Activated CD8-positive, alpha-beta memory T cell treated with anti-CD3 and anti-CD28 coated beads, Interleukin-2, amount 10 ng/mL, durations not matched to agents 7 days and 5 days (primary cell): ENCODE results near the gene CAPN12. TPM values are rescaled to one million over a fixed set of nuclear protein-coding genes. Genes with fewer than 3 reads are reported as not detected.
A peak's percentile ranks its signal among the peaks of the same experiment; 100 is the strongest.

Source experiments
- ATAC-seq: fragments of 150-1000 bp; cut with Tn5 transposase; one replicate; pipeline ENCODE4 v1.10.0; 2021; ENCODE audit warnings: moderate library complexity
- CTCF ChIA-PET: fragments of 350-600 bp; sonication (Branson Sonifier 250); formaldehyde crosslinking; loops from one replicate; lab custom pipeline; 2021; ENCODE audit warnings: antibody characterized with exemption; lab: Charles Lee
- DNase-seq: peaks from one replicate; pipeline ENCODE4 v3.0.0-alpha.2; 2020
- H3K27ac Mint-ChIP-seq: one replicate; pipeline ENCODE4 v1.8.0; 2021; ENCODE audit warnings: mild to moderate bottlenecking, mixed read lengths
- H3K27me3 Mint-ChIP-seq: one replicate; pipeline ENCODE4 v1.8.0; 2021; ENCODE audit warnings: mixed read lengths
- H3K36me3 Mint-ChIP-seq: one replicate; pipeline ENCODE4 v1.8.0; 2021; ENCODE audit warnings: mild to moderate bottlenecking, mixed read lengths
- H3K4me1 Mint-ChIP-seq: one replicate; pipeline ENCODE4 v1.8.0; 2021; ENCODE audit warnings: mixed read lengths
- H3K4me3 Mint-ChIP-seq: one replicate; pipeline ENCODE4 v1.8.0; 2021; ENCODE audit warnings: mild to moderate bottlenecking, moderate library complexity, mixed read lengths
- H3K9me3 Mint-ChIP-seq: one replicate; pipeline ENCODE4 v1.8.0; 2022; ENCODE audit warnings: low read depth, mixed read lengths
- total RNA-seq, 2 experiments: library from RNA; stranded (reverse); gene quantifications; one replicate each; pipeline ENCODE4 v1.2.3, GENCODE V29; 2021

CAPN12 gene
- total RNA-seq, 2 experiments from 2014 or later: 8.4 to 17.5 TPM

- Mint-ChIP-seq H3K27me3 (peaks cover 4% of the 10 kb centered on the region), H3K9me3 (no peaks in the 10 kb centered on the region), H3K36me3 (no peaks in the 10 kb centered on the region), H3K4me3 (no peak overlapping the region), H3K27ac (peak overlapping the region; percentile 59), H3K4me1 (peaks cover 24% of the 10 kb centered on the region)
- ATAC-seq (no peak), DNase-seq (no peak)
- CTCF ChIA-PET: interaction anchor here (1.4 kb wide), 1 partner anchor 16 kb away, joined by 3 read pairs; no protein-coding TSS in a partner anchor
These were observed 4.0 kb downstream of the CAPN12 start for GRCh38 chr19:38740257-38740592.

- Mint-ChIP-seq H3K4me3 (no peak overlapping the region), H3K27me3 (peaks cover 4% of the 10 kb centered on the region), H3K4me1 (peaks cover 30% of the 10 kb centered on the region), H3K27ac (peak overlapping the region; percentile 59), H3K36me3 (no peaks in the 10 kb centered on the region), H3K9me3 (no peaks in the 10 kb centered on the region)
- ATAC-seq: no peak
- peak; percentile 56 for DNase-seq
- CTCF ChIA-PET: interaction anchor here (0.7 to 1.4 kb wide), 2 partner anchors 15 to 185 kb away, joined by 3 read pairs; no protein-coding TSS in a partner anchor
These were observed 4.6 kb downstream of the CAPN12 start for GRCh38 chr19:38739440-38740256.

- Mint-ChIP-seq H3K4me1 (peaks cover 45% of the 10 kb centered on the region), H3K9me3 (no peaks in the 10 kb centered on the region), H3K27ac (peak overlapping the region; percentile 3), H3K36me3 (no peaks in the 10 kb centered on the region), H3K4me3 (peak overlapping the region; percentile 8), H3K27me3 (peaks cover 4% of the 10 kb centered on the region)
- CTCF ChIA-PET: interaction anchor here (0.7 to 1.0 kb wide), 2 partner anchors 10 to 147 kb away, joined by 3 read pairs; no protein-coding TSS in a partner anchor
- DNase-seq: no peak
- ATAC-seq: no peak
These were observed 6.1 kb downstream of the CAPN12 start for GRCh38 chr19:38737921-38738737.

GRCh38 chr19:38737281-38737865 lies 6.9 kb downstream of the CAPN12 start:
- Mint-ChIP-seq H3K27ac (no peak overlapping the region), H3K36me3 (peaks cover 1% of the 10 kb centered on the region), H3K27me3 (peaks cover 4% of the 10 kb centered on the region), H3K9me3 (no peaks in the 10 kb centered on the region), H3K4me1 (peaks cover 50% of the 10 kb centered on the region), H3K4me3 (peak overlapping the region; percentile 8)
- CTCF ChIA-PET: interaction anchor here (0.7 kb wide), 1 partner anchor 148 kb away, joined by 3 read pairs; no protein-coding TSS in a partner anchor
- DNase-seq (no peak), ATAC-seq (no peak)

GRCh38 chr19:38736413-38737280 lies 7.6 kb downstream of the CAPN12 start:
- DNase-seq: peak; percentile 79
- Mint-ChIP-seq H3K27me3 (peaks cover 4% of the 10 kb centered on the region), H3K4me1 (peaks cover 53% of the 10 kb centered on the region), H3K36me3 (peaks cover 2% of the 10 kb centered on the region), H3K4me3 (peak overlapping the region; percentile 61), H3K9me3 (no peaks in the 10 kb centered on the region), H3K27ac (no peak overlapping the region)
- CTCF ChIA-PET: no interaction called here
- ATAC-seq: no peak

GRCh38 chr19:38736036-38736412 lies 8.2 kb downstream of the CAPN12 start:
- Mint-ChIP-seq H3K27ac (peak overlapping the region; percentile 46), H3K4me1 (peaks cover 55% of the 10 kb centered on the region), H3K36me3 (peaks cover 6% of the 10 kb centered on the region), H3K27me3 (peaks cover 4% of the 10 kb centered on the region), H3K4me3 (peak overlapping the region; percentile 61), H3K9me3 (no peaks in the 10 kb centered on the region)
- ATAC-seq (peak; percentile 57), DNase-seq (peak; percentile 77)
- CTCF ChIA-PET: interaction anchor here (4.5 kb wide), 1 partner anchor 194 kb away, joined by 33 read pairs; the partner anchor contains the start of genes MRPS12 and SARS2

GRCh38 chr19:38735257-38735686 lies 9.0 kb downstream of the CAPN12 start:
- Mint-ChIP-seq H3K4me1 (peaks cover 55% of the 10 kb centered on the region), H3K36me3 (peaks cover 10% of the 10 kb centered on the region), H3K27me3 (peaks cover 4% of the 10 kb centered on the region), H3K4me3 (peak overlapping the region; percentile 75), H3K9me3 (no peaks in the 10 kb centered on the region), H3K27ac (peak overlapping the region; percentile 89)
- DNase-seq: peak; percentile 72
- CTCF ChIA-PET: interaction anchor here (1.0 to 4.5 kb wide), 12 partner anchors 42 to 373 kb away, joined by 3 to 33 read pairs (median 6); partner anchors contain the start of genes EIF3K, FAM98C, MAP4K1 and MRPS12
- ATAC-seq: peak; percentile 38

- peaks cover 14% of the 10 kb centered on the region for H3K36me3 Mint-ChIP-seq
- H3K27me3 Mint-ChIP-seq: peaks cover 4% of the 10 kb centered on the region
- CTCF ChIA-PET: interaction anchor here (1.0 to 4.5 kb wide), 18 partner anchors 10 to 372 kb away, joined by 3 to 33 read pairs (median 4); partner anchors contain the start of genes ACTN4, EIF3K, FAM98C and MAP4K1
- peak overlapping the region; percentile 75 for H3K4me3 Mint-ChIP-seq
- DNase-seq (peak; percentile 81), ATAC-seq (peak; percentile 57)
- no peaks in the 10 kb centered on the region for H3K9me3 Mint-ChIP-seq
- H3K4me1 Mint-ChIP-seq: peaks cover 51% of the 10 kb centered on the region
- peak overlapping the region; percentile 89 for H3K27ac Mint-ChIP-seq
These were observed 9.6 kb downstream of the CAPN12 start for GRCh38 chr19:38734426-38735256.

- ATAC-seq (no peak), DNase-seq (no peak)
- H3K4me1 Mint-ChIP-seq: peaks cover 47% of the 10 kb centered on the region
- CTCF ChIA-PET: interaction anchor here (1.0 to 4.5 kb wide), 15 partner anchors 9 to 372 kb away, joined by 3 to 33 read pairs (median 5); partner anchors contain the start of genes ACTN4, FAM98C, MRPS12 and RINL
- peak overlapping the region; percentile 75 for H3K4me3 Mint-ChIP-seq
- peaks cover 16% of the 10 kb centered on the region for H3K36me3 Mint-ChIP-seq
- H3K9me3 Mint-ChIP-seq: no peaks in the 10 kb centered on the region
- peaks cover 4% of the 10 kb centered on the region for H3K27me3 Mint-ChIP-seq
- peak overlapping the region; percentile 89 for H3K27ac Mint-ChIP-seq
These were observed 10.2 kb downstream of the CAPN12 start for GRCh38 chr19:38734176-38734425.

GRCh38 chr19:38733493-38734175 lies 10.6 kb downstream of the CAPN12 start:
- Mint-ChIP-seq H3K27me3 (peaks cover 4% of the 10 kb centered on the region), H3K4me3 (peak overlapping the region; percentile 75), H3K27ac (peak overlapping the region; percentile 89), H3K36me3 (peaks cover 19% of the 10 kb centered on the region), H3K9me3 (no peaks in the 10 kb centered on the region), H3K4me1 (peaks cover 44% of the 10 kb centered on the region)
- ATAC-seq (no peak), DNase-seq (peak; percentile 51)
- CTCF ChIA-PET: interaction anchor here (1.0 to 4.5 kb wide), 16 partner anchors 9 to 371 kb away, joined by 3 to 33 read pairs (median 4); partner anchors contain the start of genes ACTN4, FAM98C, MRPS12 and RINL

- H3K27me3 Mint-ChIP-seq: peaks cover 4% of the 10 kb centered on the region
- H3K36me3 Mint-ChIP-seq: peaks cover 19% of the 10 kb centered on the region
- ATAC-seq (no peak), DNase-seq (no peak)
- H3K4me1 Mint-ChIP-seq: peaks cover 42% of the 10 kb centered on the region
- no peak overlapping the region for H3K4me3 Mint-ChIP-seq
- H3K27ac Mint-ChIP-seq: peak overlapping the region; percentile 89
- CTCF ChIA-PET: interaction anchor here (1.2 to 4.5 kb wide), 7 partner anchors 36 to 330 kb away, joined by 3 to 33 read pairs (median 11); partner anchors contain the start of genes ACTN4, FAM98C, MRPS12 and SARS2
- no peaks in the 10 kb centered on the region for H3K9me3 Mint-ChIP-seq
These were observed 11.1 kb downstream of the CAPN12 start for GRCh38 chr19:38733241-38733492.
